ENCODE data around the gene DCLK1. TPM values are rescaled to one million over a fixed set of nuclear protein-coding genes. Genes with fewer than 3 reads are reported as not detected.

The DCLK1 gene
- total RNA-seq, 4 donors from 2014 or later, result 1.1 to 10.8 (median 6.7) TPM

DNA sequence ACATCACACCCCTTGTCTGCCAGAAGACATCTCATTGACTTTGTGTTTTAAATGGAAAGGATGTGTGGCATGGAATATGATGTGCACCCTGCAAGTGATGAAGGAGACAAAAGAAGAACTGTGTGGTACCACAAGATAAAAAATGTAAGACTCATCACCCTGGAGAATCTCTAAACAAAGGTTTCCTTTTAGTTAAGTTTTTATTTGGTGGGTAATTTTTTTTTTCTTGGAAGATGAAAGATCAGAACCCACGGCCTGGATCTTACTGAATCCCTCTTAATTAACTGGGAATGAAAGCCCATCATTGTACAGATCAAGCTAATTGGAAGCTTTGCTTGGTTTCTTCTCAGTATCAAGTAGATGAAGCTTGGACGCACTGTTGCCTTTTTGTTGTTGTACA is 129.6 kb downstream of the DCLK1 start:
- Histone ChIP-seq H3K4me3 (no peak overlapping the region), H3K36me3 (no peaks in the 10 kb centered on the region), H3K27ac (no peak overlapping the region), H3K9me3 (no peaks in the 10 kb centered on the region), H3K4me1 (no peaks in the 10 kb centered on the region), H3K27me3 (no peaks in the 10 kb centered on the region)
- DNase-seq, result no peak
- TF ChIP-seq POLR2A (IDR thresholded peaks at IDR 0.05) (no peak), POLR2AphosphoS5 (IDR thresholded peaks at IDR 0.05) (no peak), EP300 (IDR thresholded peaks at IDR 0.05; ENCODE audit: low read depth) (no peak)
- TF ChIP-seq, protein P1, sequence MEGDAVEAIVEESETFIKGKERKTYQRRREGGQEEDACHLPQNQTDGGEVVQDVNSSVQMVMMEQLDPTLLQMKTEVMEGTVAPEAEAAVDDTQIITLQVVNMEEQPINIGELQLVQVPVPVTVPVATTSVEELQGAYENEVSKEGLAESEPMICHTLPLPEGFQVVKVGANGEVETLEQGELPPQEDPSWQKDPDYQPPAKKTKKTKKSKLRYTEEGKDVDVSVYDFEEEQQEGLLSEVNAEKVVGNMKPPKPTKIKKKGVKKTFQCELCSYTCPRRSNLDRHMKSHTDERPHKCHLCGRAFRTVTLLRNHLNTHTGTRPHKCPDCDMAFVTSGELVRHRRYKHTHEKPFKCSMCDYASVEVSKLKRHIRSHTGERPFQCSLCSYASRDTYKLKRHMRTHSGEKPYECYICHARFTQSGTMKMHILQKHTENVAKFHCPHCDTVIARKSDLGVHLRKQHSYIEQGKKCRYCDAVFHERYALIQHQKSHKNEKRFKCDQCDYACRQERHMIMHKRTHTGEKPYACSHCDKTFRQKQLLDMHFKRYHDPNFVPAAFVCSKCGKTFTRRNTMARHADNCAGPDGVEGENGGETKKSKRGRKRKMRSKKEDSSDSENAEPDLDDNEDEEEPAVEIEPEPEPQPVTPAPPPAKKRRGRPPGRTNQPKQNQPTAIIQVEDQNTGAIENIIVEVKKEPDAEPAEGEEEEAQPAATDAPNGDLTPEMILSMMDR (IDR thresholded peaks at IDR 0.05), result no peak
- intact Hi-C loops (cut with DNase I; ENCODE audit: low total_unique reads), result no loop called here
- 65 to 83% methylated on average over 2 of the region's 2 CpGs for WGBS, 2 donors (ENCODE audit: low coverage in 1 of 2)
- in situ Hi-C loops (cut with MboI; ENCODE audit: low pct_ligation_motif_present in 1 of 4, low pct_unique_long_range_greater_than_20kb in 1 of 4, low sequenced_read_pairs in 3 of 4), result no loop called here

DNA sequence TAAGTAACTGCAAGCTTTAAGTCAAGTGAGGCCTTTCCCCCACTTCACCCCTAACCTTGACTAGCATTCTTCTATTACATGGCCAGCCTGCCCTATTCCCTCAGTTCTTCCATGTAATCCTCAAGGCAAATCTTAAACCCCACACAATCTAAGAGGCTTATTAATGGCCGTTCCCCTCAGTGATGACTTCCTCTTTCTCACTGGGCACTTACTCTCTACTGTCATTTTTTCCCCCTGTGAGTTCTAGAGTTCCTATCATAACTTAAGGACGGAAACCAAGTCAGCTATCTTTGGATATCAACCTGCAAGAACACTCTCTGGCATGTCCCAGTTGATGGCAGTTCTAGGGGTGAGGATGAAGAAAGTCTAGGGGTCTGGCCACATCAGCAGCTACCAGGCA is 131.2 kb downstream of the DCLK1 start:
- no peak for DNase-seq
- 66 to 75% methylated on average over 2 of the region's 2 CpGs for WGBS, 2 donors (ENCODE audit: low coverage in 1 of 2)
- in situ Hi-C loops (cut with MboI; ENCODE audit: low pct_ligation_motif_present in 1 of 4, low pct_unique_long_range_greater_than_20kb in 1 of 4, low sequenced_read_pairs in 3 of 4), result no loop called here
- no peaks in the 10 kb centered on the region for H3K9me3 ChIP-seq
- H3K36me3 ChIP-seq, result no peaks in the 10 kb centered on the region
- TF ChIP-seq, protein P1 (IDR thresholded peaks at IDR 0.05), result no peak
- TF ChIP-seq POLR2AphosphoS5 (IDR thresholded peaks at IDR 0.05) (no peak), POLR2A (IDR thresholded peaks at IDR 0.05) (no peak), EP300 (IDR thresholded peaks at IDR 0.05; ENCODE audit: low read depth) (no peak)
- H3K27me3 ChIP-seq, result no peaks in the 10 kb centered on the region
- H3K27ac ChIP-seq, result no peak overlapping the region
- H3K4me3 ChIP-seq, result no peak overlapping the region
- intact Hi-C loops (cut with DNase I; ENCODE audit: low total_unique reads), result no loop called here
- no peaks in the 10 kb centered on the region for H3K4me1 ChIP-seq

DNA sequence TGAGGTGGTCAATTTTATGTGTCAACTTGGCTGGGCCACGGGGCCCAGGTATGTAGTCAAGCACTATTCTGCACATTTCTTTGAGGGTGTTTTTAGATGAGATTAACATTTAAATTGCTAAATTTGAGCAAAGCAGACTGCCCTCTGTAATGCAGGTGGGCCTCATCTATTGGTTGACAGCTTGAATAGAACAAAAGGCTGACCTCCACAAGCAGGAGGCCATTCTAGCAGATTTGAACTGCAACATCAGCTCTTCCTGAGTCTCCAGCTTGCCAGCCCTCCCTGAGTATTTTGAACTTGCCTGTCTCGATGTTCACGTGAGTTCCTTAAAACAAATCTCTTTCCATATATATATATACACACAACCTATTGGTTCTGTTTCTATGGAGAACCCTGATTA is 134.8 kb downstream of the DCLK1 start:
- Histone ChIP-seq H3K36me3 (no peaks in the 10 kb centered on the region), H3K27ac (no peak overlapping the region), H3K9me3 (no peaks in the 10 kb centered on the region), H3K4me3 (no peak overlapping the region), H3K4me1 (peaks cover 0 to 7% (median 0%) of the 10 kb centered on the region in 4 donors), H3K27me3 (no peaks in the 10 kb centered on the region)
- 83 to 97% methylated on average over 2 to 3 of the region's 3 CpGs for WGBS, 2 donors (ENCODE audit: low coverage in 1 of 2)
- TF ChIP-seq POLR2AphosphoS5 (IDR thresholded peaks at IDR 0.05) (no peak), POLR2A (IDR thresholded peaks at IDR 0.05) (no peak), EP300 (IDR thresholded peaks at IDR 0.05; ENCODE audit: low read depth) (no peak)
- TF ChIP-seq, protein P1 (IDR thresholded peaks at IDR 0.05), result no peak
- in situ Hi-C loops (cut with MboI; ENCODE audit: low pct_ligation_motif_present in 1 of 4, low pct_unique_long_range_greater_than_20kb in 1 of 4, low sequenced_read_pairs in 3 of 4) (loop anchor here in 2 of 4 donors (25.0 kb wide), 2 partner anchors 266 to 741 kb away; no protein-coding TSS in a partner anchor), intact Hi-C loops (cut with DNase I; ENCODE audit: low total_unique reads) (no loop called here)
- no peak for DNase-seq

DNA sequence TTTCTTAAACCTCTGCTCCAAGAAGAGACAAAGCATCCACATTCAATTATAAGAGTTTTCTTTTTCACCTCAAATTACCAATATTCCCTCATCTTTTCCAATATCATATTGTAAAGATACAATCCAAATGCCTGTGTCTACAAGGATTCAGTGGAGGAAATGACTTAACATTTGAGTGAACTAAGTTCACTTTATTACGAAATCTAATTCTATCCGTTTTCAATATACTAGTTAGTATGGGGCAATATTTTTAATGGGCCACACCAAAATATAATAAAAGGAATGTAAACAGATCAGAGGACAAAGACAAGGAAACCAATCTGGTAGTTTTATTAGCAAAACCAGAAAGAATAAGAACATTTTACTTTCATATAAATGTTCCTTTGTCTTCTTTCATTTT is 136.0 kb downstream of the DCLK1 start:
- intact Hi-C loops (cut with DNase I; ENCODE audit: low total_unique reads) (no loop called here), in situ Hi-C loops (cut with MboI; ENCODE audit: low pct_ligation_motif_present in 1 of 4, low pct_unique_long_range_greater_than_20kb in 1 of 4, low sequenced_read_pairs in 3 of 4) (loop anchor here in 2 of 4 donors (25.0 kb wide), 2 partner anchors 267 to 742 kb away; no protein-coding TSS in a partner anchor)
- no peak for DNase-seq
- Histone ChIP-seq H3K4me3 (no peak overlapping the region), H3K27me3 (no peaks in the 10 kb centered on the region), H3K27ac (no peak overlapping the region), H3K9me3 (no peaks in the 10 kb centered on the region), H3K36me3 (no peaks in the 10 kb centered on the region), H3K4me1 (peaks cover 0 to 7% (median 0%) of the 10 kb centered on the region in 4 donors)
- 23 to 32% methylated on average over 2 of the region's 2 CpGs for WGBS, 2 donors (ENCODE audit: low coverage in 1 of 2)
- TF ChIP-seq POLR2A (IDR thresholded peaks at IDR 0.05) (no peak), EP300 (IDR thresholded peaks at IDR 0.05; ENCODE audit: low read depth) (no peak), POLR2AphosphoS5 (IDR thresholded peaks at IDR 0.05) (no peak)
- TF ChIP-seq, protein P1 (IDR thresholded peaks at IDR 0.05), result no peak
